ENCODE results near the gene TMEM255B. TPM values are rescaled to one million over a fixed set of nuclear protein-coding genes. Genes with fewer than 3 reads are reported as not detected.

The TMEM255B gene
- total and polyA plus RNA-seq, 9 of the 15 experiments (the other 6 are each of a cell fraction or from before 2014, with no cell fraction given), result 0.01 to 0.75 (median 0.23) TPM

GRCh38 chr13:113827021-113827420 is 68.0 kb downstream of the TMEM255B start:
- TF ChIP-seq LCOR (CRISPR knock-in tag; IDR thresholded peaks at IDR 0.05) (no peak), ZNF121 (CRISPR knock-in tag; conservative IDR thresholded peaks at IDR 0.05) (no peak), SFPQ (IDR thresholded peaks at IDR 0.05; ENCODE audit: low read depth, low read length) (no peak), HDAC1 (IDR thresholded peaks at IDR 0.05) (no peak), PML (IDR thresholded peaks at IDR 0.05; ENCODE audit: low read length) (no peak), POLR2H (tag; IDR thresholded peaks at IDR 0.05; ENCODE audit: low read depth) (no peak), NFIX (CRISPR knock-in tag; IDR thresholded peaks at IDR 0.05; ENCODE audit: low read depth) (no peak), ZKSCAN8 (CRISPR knock-in tag; IDR thresholded peaks at IDR 0.05) (no peak), MAX (CRISPR knock-in tag; IDR thresholded peaks at IDR 0.05) (no peak), BCL6 (CRISPR knock-in tag; IDR thresholded peaks at IDR 0.05) (no peak), ZZZ3 (IDR thresholded peaks at IDR 0.05) (no peak), EP400 (IDR thresholded peaks at IDR 0.05) (no peak), GTF2A2 (tag; IDR thresholded peaks at IDR 0.05) (no peak), RBM39 (optimal IDR thresholded peaks at IDR 0.05; ENCODE audit: low read depth, low read length) (no peak), GTF3C2 (IDR thresholded peaks at IDR 0.05; ENCODE audit: borderline replicate concordance, extremely low read depth, insufficient read length) (no peak), CBX1 (IDR thresholded peaks at IDR 0.05; ENCODE audit: low read depth) (no peak)
- no peak for ATAC-seq
- Histone ChIP-seq H2AFZ (ENCODE audit: low read depth, low read length) (no peak overlapping the region), H3K27me3 (ENCODE audit: control insufficient read depth in 2 of 2, insufficient read depth in 2 of 2, low read length in 2 of 2) (no peaks in the 10 kb centered on the region), H3K9me1 (ENCODE audit: control insufficient read depth, insufficient read depth, low read length) (no peaks in the 10 kb centered on the region), H3K9me3 (replicated peaks; ENCODE audit: control insufficient read depth, insufficient read depth, low read depth, low read length) (no peaks in the 10 kb centered on the region), H4K20me1 (replicated peaks; ENCODE audit: control insufficient read depth, insufficient read depth, low read length) (no peaks in the 10 kb centered on the region), H3K36me3 (ENCODE audit: control insufficient read depth, insufficient read depth, low read length) (no peaks in the 10 kb centered on the region), H3K4me2 (ENCODE audit: insufficient read depth, low read length) (no peak overlapping the region), H3K4me1 (replicated peaks in 1 of 2; ENCODE audit: control insufficient read depth in 2 of 2, insufficient read depth in 2 of 2, low read length in 2 of 2) (peaks cover 0 to 8% of the 10 kb centered on the region in 2 experiments; a peak in 1 of 5 replicates), H3K79me2 (ENCODE audit: control insufficient read depth, insufficient read depth, low read length) (no peaks in the 10 kb centered on the region), H3K27ac (ENCODE audit: extremely low read depth, low read depth, low read length) (no peak overlapping the region), H3K4me3 (no peak overlapping the region), H3K9ac (ENCODE audit: insufficient read depth in 1 of 2, low read depth in 2 of 2, low read length in 2 of 2) (no peak overlapping the region)
- CTCF ChIA-PET (ENCODE audit: low intra/inter-chr PET ratio), result no interaction called here
- FAIRE-seq, result no peak
- POLR2A ChIA-PET, result no interaction called here
- in situ Hi-C loops (cut with MboI) (loop anchor here (10.0 kb wide), 1 partner anchor 88 kb away; no protein-coding TSS in a partner anchor), intact Hi-C loops (cut with micrococcal nuclease) (no loop called here)
- 66% methylated on average over 14 of the region's 19 CpGs for WGBS (ENCODE audit: insufficient coverage, low coverage, missing lambda C conversion rate)
- DNase-seq (ENCODE audit: extremely low read depth in 1 of 4, low spot score in 3 of 4), result no peak
- BruUV-seq (replicated peaks), result no TSS peak
